Tibial nerve (tissue), 4 donors: ENCODE data around the gene EFCAB12.

Experiments used
- CTCF ChIP-seq, 5 experiments: fragments of 200-600 bp in 3 of 5; fragments of 450-650 bp in 2 of 5; sonication (generic) in 3 of 5; IDR thresholded peaks; one replicate each; pipeline ENCODE4 v1.5.1; 2016 to 2019; ENCODE audit warnings: antibody characterized with exemption in 5 of 5, mild to moderate bottlenecking in 3 of 5, moderate library complexity in 2 of 5
- EP300 ChIP-seq, 2 donors: sonication (generic); formaldehyde crosslinking; IDR thresholded peaks; one replicate each; pipeline ENCODE4 v1.6.1; 2017; ENCODE audit warnings: antibody characterized with exemption in 2 of 2, mild to moderate bottlenecking in 1 of 2

DNA sequence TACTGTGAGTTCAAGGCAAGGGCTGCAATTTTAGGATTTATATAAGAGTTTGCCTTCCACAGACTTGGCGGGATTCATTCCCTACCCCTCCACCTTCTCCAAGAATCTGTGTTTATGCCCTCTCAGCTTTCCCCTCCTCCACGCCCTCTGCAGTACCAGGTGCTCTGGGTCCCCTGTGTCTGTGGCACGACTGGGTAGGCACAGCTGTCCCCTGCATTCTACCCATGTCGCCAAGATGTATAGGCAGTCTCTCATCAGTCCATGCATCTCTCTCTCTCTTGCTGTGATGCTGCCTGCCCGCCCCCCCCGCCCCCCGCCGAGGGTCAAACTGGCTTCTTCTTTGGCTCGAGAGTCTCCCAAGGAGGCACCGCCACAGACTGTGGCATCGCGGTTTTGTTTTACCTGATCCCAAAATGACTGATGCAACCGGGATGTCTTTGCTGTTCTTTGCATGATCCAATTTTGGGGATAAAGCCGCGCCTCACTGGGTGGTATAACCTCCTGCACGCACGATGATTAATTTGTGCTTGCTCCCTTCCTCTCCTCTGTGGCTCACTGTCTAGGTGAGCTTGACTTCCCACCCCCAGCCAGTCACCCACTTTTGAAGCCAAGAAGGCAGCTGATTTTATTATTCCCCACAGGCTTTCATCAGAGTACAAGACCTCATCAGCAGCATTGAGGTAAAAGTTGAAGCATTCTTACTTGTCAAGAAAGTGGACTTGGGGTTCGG, 43.7 kb downstream of the EFCAB12 start:
- no peak for TF ChIP-seq CTCF (IDR thresholded peaks at IDR 0.05)
- no peak for TF ChIP-seq EP300 (IDR thresholded peaks at IDR 0.05)
